Stimulated activated naive B cell treated with anti-CD40 and anti-IgM and Interleukin-4, amounts not matched to agents 10 μg/mL and 1 μg/mL and 100 μg/mL, for 72 hours (primary cell): ENCODE measurements around the gene ADAM12.
"Not testable (repeated sequence)": the region's sequence is repeated elsewhere in the genome, so short reads cannot be mapped to it uniquely, and the experiment has no call there.

ENCODE experiments used
- ATAC-seq, 2 donors: fragments of 150-1000 bp; cut with Tn5 transposase; replicated peaks; 2 replicates each; pipeline ENCODE4 v1.10.0; 2021; ENCODE audit warnings: moderate library complexity in 1 of 2
- DNase-seq: peaks from one replicate; pipeline ENCODE4 v3.0.0; 2021
- H3K27ac Mint-ChIP-seq: one replicate; pipeline ENCODE4 v1.8.0; 2022; ENCODE audit warnings: mild to moderate bottlenecking, mixed read lengths
- H3K27me3 Mint-ChIP-seq, 2 donors: one replicate each; pipeline ENCODE4 v1.8.0; 2022; ENCODE audit warnings: mixed read lengths in 2 of 2
- H3K36me3 Mint-ChIP-seq, 2 donors: one replicate each; pipeline ENCODE4 v1.8.0; 2022; ENCODE audit warnings: mixed read lengths in 2 of 2, mild to moderate bottlenecking in 1 of 2
- H3K4me1 Mint-ChIP-seq, 2 donors: one replicate each; pipeline ENCODE4 v1.8.0; 2022; ENCODE audit warnings: mixed read lengths in 2 of 2, mild to moderate bottlenecking in 1 of 2
- H3K4me3 Mint-ChIP-seq, 2 donors: one replicate each; pipeline ENCODE4 v1.8.0; 2022; ENCODE audit warnings: mild to moderate bottlenecking in 2 of 2, mixed read lengths in 2 of 2, moderate library complexity in 1 of 2
- H3K9me3 Mint-ChIP-seq, 2 donors: one replicate each; pipeline ENCODE4 v1.8.0; 2022; ENCODE audit warnings: mixed read lengths in 2 of 2, mild to moderate bottlenecking in 1 of 2

ADAM12 gene

DNA sequence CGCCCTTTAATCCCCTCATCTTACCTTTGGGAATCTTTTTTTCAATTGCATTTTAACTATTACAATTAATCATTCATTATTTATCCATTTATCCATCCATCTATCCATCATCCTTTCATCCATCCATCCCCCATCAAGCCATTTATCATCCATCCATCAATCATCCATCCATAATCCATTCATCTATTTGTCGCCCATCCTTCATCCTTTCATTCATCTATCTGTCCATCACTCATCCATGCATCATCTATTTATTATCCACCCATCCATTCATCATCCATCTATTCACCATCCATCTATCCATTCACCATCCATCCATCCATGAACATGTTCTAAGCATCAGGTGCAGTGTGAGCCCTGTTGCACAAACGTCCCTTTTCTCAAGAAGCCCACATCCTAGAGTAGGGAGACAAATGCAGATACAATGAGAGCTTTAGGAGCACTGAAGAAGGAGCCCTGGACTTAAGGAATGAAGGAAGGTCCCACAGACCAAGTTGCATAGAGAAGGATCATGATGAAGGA lies 199.5 kb downstream of the ADAM12 start:
- peaks cover 24 to 27% of the 10 kb centered on the region in 2 donors for H3K27me3 Mint-ChIP-seq
- no peak for DNase-seq

DNA sequence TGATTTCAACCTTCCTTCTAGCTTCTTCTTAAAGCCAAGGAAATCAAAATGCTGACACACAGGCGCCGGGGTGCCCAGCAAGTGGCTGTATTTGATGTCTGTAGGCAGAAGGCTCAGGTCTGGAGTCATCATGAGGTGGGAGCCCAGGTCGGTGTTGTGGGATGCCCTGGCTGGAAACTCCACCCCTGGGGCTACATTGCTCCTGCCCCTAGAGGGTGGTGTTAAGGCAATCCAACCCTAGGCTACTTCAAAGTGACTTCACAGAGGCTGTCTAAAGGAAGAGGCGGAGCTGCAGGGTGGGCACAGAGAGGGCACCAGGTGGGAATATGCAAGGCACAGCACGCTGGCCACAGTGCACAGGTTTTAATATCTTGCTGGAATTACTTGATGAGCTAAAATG lies 200.9 kb downstream of the ADAM12 start:
- Mint-ChIP-seq H3K9me3 (no peaks in the 10 kb centered on the region), H3K4me1 (no peaks in the 10 kb centered on the region)

More for the DNA sequence above, 199.5 kb downstream of the ADAM12 start:
- H3K27ac Mint-ChIP-seq, result no peak overlapping the region
- no peaks in the 10 kb centered on the region for H3K9me3 Mint-ChIP-seq
- H3K4me3 Mint-ChIP-seq, result no peak overlapping the region
- ATAC-seq, result no peak
- no peaks in the 10 kb centered on the region for H3K4me1 Mint-ChIP-seq
- no peaks in the 10 kb centered on the region for H3K36me3 Mint-ChIP-seq

DNA sequence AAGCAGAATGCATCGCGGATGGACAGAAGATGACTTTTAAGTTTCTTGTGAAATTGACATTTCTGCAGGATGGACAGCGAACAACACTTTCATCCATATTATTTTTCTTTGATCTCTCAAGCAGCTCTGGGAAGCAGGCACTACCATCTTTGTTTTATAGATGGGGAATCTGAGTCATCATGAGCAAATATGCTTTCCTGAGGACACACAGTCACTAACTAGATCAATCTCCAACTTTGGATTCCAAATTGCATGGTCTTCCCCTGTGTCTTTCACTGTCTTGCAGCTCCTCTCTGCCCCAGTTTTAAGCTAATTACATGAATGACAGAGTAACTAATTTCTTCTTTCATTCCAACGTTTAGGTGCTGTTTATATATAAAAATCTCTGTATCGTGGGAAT lies 201.5 kb downstream of the ADAM12 start:
- no peak for ATAC-seq
- Mint-ChIP-seq H3K27me3 (peaks cover 28 to 29% of the 10 kb centered on the region in 2 donors), H3K4me1 (no peaks in the 10 kb centered on the region), H3K36me3 (no peaks in the 10 kb centered on the region), H3K27ac (no peak overlapping the region), H3K4me3 (no peak overlapping the region), H3K9me3 (no peaks in the 10 kb centered on the region)
- no peak for DNase-seq

More for the DNA sequence above, 200.9 kb downstream of the ADAM12 start:
- H3K4me3 Mint-ChIP-seq, result no peak overlapping the region
- DNase-seq (no peak), ATAC-seq (no peak)
- H3K36me3 Mint-ChIP-seq, result no peaks in the 10 kb centered on the region
- no peak overlapping the region for H3K27ac Mint-ChIP-seq
- peaks cover 27% of the 10 kb centered on the region in 2 donors for H3K27me3 Mint-ChIP-seq

DNA sequence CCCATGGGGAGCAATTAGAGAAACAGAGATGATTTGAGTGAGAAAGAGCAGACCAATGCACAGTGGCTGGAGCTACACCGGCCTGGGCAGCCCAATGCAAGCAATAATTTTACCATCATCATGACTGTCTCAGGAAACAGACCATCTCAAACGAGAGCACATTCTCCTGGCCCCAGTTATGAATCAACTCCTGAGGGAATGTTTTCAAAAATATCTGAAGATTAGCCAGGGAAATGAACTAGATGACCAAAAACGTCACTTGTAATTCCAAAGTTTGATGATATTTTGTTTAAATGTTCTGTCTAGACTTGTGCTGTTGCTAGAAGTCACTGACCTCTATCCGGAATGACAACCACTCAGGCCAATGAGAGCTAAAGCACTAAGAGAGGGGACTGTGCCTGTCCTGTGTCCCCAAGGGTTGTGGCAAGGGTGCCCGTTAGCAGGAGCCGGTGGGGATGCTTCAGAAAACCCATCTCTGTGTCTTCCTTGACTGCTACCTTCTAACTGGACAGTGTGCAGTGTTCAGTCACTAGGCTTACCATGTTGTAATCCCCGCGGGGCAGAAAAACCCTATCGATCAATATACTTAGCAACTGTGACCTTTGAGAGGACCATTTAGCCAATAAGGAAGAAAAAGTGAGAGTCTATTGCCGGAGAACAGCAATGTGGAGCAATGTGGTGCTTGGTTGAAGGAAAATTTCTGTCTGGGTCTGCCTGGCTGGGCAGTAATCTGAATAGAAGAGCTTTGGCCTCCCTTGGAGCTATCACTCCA lies 202.4 kb downstream of the ADAM12 start:
- DNase-seq (no peak), ATAC-seq (no peak)
- Mint-ChIP-seq H3K27me3 (peaks cover 24 to 31% of the 10 kb centered on the region in 2 donors), H3K4me1 (no peaks in the 10 kb centered on the region), H3K27ac (no peak overlapping the region), H3K9me3 (no peaks in the 10 kb centered on the region), H3K4me3 (no peak overlapping the region), H3K36me3 (no peaks in the 10 kb centered on the region)

DNA sequence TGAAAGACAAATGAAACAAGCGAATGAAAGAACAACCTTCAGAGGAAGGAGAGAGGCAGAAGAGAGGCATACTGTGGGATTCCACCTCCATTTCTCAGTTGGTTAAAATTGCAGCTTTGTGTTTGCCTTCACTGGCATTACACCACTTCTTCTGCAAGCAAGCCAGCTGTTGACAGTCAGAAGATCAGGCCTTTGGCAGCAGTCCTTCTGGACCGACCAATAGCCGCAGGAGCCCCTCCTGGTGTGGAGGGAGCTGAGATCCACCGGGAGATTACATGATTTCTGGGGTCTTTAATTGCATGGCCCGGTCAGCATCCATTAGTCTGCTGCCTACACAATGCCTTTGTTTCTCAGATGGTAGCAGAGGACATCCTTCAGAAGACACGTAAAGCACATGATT lies 206.7 kb downstream of the ADAM12 start:
- H3K27me3 Mint-ChIP-seq, result peaks cover 12 to 13% of the 10 kb centered on the region in 2 donors
- ATAC-seq, result no peak
- H3K36me3 Mint-ChIP-seq, result no peaks in the 10 kb centered on the region
- H3K27ac Mint-ChIP-seq, result no peak overlapping the region
- no peaks in the 10 kb centered on the region for H3K9me3 Mint-ChIP-seq
- peaks cover 8 to 11% of the 10 kb centered on the region in 2 donors for H3K4me1 Mint-ChIP-seq
- no peak for DNase-seq
- H3K4me3 Mint-ChIP-seq, result no peak overlapping the region

DNA sequence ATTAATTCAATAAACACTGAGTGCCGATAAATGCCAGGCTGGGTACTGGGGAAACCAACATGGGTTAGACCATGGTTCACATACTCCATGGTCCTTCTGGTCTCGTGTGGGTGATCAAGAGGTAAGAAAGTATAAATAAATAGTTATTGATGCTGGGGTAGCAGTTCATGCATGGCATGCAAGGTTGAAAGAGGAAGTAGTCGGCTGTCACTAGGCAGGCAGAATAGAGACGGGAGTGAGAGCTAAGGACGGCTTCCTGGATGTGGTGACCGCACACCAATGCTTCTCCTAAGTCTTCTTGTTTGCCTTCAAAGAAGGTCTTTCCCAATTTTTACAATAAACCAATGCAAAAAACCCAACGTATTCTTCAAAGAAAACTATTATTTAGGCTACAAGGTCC lies 208.6 kb downstream of the ADAM12 start:
- Mint-ChIP-seq H3K27ac (no peak overlapping the region), H3K4me3 (no peak overlapping the region), H3K27me3 (peaks cover 4 to 7% of the 10 kb centered on the region in 2 donors), H3K9me3 (no peaks in the 10 kb centered on the region), H3K36me3 (no peaks in the 10 kb centered on the region), H3K4me1 (peaks cover 8 to 11% of the 10 kb centered on the region in 2 donors)
- DNase-seq (no peak), ATAC-seq (peak; percentile 88 to 95)

DNA sequence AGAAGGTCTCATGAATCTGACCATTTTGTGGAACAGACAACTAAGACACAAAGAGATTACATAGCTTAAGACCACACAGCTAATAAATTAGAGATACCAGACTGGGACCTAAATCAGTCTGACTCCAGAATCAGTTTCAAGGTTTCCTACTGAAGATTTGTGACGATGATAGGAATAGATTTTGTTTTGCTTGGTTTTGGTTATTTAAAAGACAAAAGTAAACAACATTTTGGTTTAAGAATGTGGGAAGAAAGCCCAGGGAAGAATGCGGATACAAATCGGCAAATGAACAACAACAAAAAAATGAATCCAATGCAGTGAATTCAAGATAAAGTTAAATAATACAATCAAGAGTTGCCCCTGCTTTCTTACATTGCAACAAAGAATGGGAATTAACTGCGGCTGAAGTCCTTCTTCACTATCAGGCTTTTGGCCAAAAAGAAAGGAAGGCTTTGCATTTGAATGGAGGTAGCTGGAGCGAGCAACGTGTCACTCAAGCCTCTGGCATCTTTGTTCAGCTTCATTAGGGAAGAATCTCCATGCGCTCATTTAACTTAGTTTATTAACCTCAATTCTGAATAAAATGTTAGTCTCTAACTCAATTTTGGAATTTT lies 210.8 kb downstream of the ADAM12 start:
- H3K9me3 Mint-ChIP-seq, result no peaks in the 10 kb centered on the region
- no peaks in the 10 kb centered on the region for H3K36me3 Mint-ChIP-seq
- ATAC-seq (no peak), DNase-seq (no peak)
- H3K4me3 Mint-ChIP-seq, result no peak overlapping the region
- no peak overlapping the region for H3K27ac Mint-ChIP-seq
- H3K4me1 Mint-ChIP-seq, result peaks cover 8 to 11% of the 10 kb centered on the region in 2 donors
- H3K27me3 Mint-ChIP-seq, result peaks cover 4 to 11% of the 10 kb centered on the region in 2 donors

DNA sequence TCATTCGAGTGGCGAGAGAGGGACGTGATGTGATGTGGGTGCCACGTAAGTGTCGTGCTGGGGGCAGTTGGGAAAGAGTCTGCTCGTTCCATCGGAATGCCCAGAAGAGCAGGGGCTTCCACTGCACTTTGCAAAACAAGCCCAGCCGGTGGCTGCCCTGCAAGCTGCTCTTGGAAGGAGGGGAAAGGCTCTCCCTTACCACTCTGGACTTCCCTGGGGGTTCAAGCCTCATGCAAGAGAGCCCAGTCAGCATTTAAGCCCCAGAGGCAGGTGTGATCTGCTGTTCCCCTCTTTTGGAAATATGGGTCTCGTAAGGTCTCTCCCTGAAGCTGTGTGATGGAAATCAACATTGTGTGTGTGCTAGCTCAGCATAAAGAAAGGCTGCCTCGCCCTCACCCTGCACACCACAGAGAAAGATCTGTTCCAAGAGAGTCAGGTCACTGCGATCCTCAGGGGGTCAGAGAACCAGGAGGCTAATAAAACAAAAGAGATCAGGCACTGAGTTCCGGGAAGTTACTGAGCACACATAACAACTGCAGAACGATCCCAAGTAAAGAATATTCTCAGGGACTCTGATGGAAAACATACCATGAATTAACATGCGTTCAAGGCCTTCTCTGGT lies 212.5 kb downstream of the ADAM12 start:
- Mint-ChIP-seq H3K36me3 (no peaks in the 10 kb centered on the region), H3K27ac (no peak overlapping the region), H3K9me3 (no peaks in the 10 kb centered on the region), H3K4me3 (no peak overlapping the region), H3K4me1 (peaks cover 8 to 11% of the 10 kb centered on the region in 2 donors), H3K27me3 (peaks cover 0 to 7% of the 10 kb centered on the region in 2 donors)
- DNase-seq (no peak), ATAC-seq (no peak)

DNA sequence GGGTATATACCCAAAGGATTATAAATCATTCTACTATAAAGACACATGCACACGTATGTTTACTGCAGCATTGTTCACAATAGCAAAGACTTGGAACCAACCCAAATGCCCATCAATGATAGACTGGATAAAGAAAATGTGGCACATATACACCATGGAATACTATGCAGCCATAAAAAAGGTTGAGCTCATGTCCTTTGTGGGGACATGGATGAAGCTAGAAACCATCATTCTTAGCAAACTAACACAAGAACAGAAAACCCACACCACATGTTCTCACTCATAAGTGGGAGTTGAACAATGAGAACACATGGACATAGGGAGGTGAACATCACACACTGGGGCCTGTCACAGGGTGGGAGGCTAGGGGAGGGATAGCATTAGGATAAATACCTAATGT lies 215.5 kb downstream of the ADAM12 start:
- ATAC-seq, DNase-seq: not testable (repeated sequence)

DNA sequence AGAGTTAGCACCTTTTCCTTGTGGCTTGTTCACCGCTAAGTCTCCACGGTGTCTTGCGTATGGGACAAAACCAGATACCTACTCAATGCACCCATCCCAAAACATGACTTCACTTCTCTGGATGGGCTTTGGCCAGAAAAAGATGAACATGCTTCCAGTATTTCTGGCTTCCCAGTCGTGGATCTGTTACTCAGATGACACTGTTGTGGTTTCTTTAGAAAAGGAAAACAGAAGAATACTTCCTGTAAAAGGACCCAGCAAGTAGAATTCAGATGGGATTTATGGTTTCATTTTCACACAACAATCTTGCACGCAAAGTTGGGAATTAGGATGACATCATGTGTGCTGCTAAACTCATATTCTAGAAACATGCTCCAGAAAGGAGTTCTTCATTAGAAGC lies 216.7 kb downstream of the ADAM12 start:
- Mint-ChIP-seq H3K27ac (no peak overlapping the region), H3K4me1 (no peaks in the 10 kb centered on the region), H3K36me3 (no peaks in the 10 kb centered on the region), H3K4me3 (no peak overlapping the region), H3K27me3 (peaks cover 6 to 12% of the 10 kb centered on the region in 2 donors), H3K9me3 (no peaks in the 10 kb centered on the region)
- DNase-seq (no peak), ATAC-seq (no peak)

More for the DNA sequence above, 215.5 kb downstream of the ADAM12 start:
- H3K36me3 Mint-ChIP-seq, H3K9me3 Mint-ChIP-seq, H3K27ac Mint-ChIP-seq, H3K4me1 Mint-ChIP-seq, H3K4me3 Mint-ChIP-seq: not testable (repeated sequence)
- peaks cover 6 to 12% of the 10 kb centered on the region in 2 donors for H3K27me3 Mint-ChIP-seq

DNA sequence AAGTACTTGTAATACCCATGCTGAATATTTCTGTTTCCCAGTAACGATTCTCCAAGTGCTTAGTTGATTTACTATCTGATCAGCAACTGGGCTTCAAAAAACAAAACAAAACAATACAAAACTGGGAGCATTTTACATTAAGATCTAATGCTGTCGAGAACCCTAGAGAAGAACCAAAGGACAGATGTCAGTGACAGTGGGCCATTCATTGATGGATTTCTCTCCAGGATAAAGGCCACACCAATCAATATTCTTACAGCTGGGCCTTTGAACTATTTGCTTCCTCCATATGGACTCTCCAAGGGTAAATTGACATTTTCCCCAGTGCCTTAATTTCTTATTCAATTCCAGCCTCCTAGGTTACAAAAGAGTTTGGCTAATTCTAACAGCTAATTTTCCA lies 217.5 kb downstream of the ADAM12 start:
- H3K4me3 Mint-ChIP-seq, result no peak overlapping the region

DNA sequence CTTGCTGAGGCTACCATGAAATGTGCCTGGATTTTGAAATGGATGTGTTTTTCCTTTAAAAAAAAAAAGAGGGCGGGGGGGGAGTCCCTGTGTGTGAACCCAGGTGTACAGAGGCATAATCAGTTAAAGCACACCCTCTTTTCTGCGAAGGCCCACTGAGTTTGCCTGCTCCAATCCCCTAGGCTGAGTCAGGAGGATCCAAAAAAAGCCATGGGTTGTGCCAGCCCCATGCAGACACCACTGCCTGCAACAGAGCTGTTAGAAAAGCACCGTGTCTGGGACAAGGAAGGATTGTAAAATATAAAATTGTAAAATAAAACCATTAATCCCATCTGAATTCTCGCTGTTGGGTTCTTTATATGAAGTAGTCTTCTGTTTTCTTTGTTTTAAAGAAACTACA lies 217.9 kb downstream of the ADAM12 start:
- ATAC-seq (no peak), DNase-seq (no peak)
- peaks cover 6 to 12% of the 10 kb centered on the region in 2 donors for H3K27me3 Mint-ChIP-seq
- H3K4me3 Mint-ChIP-seq, result no peak overlapping the region
- H3K9me3 Mint-ChIP-seq, result no peaks in the 10 kb centered on the region
- no peak overlapping the region for H3K27ac Mint-ChIP-seq
- no peaks in the 10 kb centered on the region for H3K36me3 Mint-ChIP-seq
- no peaks in the 10 kb centered on the region for H3K4me1 Mint-ChIP-seq

More for the DNA sequence above, 217.5 kb downstream of the ADAM12 start:
- Mint-ChIP-seq H3K4me1 (no peaks in the 10 kb centered on the region), H3K9me3 (no peaks in the 10 kb centered on the region), H3K36me3 (no peaks in the 10 kb centered on the region), H3K27me3 (peaks cover 6 to 12% of the 10 kb centered on the region in 2 donors), H3K27ac (no peak overlapping the region)
- DNase-seq (no peak), ATAC-seq (no peak)

DNA sequence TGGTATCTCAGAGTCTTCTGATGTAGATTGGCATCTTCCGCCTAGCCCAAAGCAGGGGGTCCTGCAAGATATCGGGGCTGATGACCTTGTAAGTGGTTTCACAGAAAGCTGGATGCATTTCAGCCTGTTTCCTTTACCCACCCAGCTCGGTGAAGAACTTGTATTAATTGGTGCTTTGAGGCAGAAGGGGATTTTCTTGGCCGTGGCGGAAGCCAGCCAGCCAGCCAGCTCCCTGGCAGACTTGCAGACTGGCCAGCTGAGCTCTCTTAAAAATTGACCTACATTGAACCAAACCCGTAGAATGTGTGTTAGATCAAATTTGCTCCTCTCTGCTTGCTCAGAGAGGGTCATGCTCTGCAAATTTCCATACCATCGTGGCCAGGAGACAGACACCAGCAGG lies 218.4 kb downstream of the ADAM12 start:
- no peak overlapping the region for H3K4me3 Mint-ChIP-seq
- no peak for DNase-seq
- no peaks in the 10 kb centered on the region for H3K4me1 Mint-ChIP-seq
- no peaks in the 10 kb centered on the region for H3K9me3 Mint-ChIP-seq
- H3K27me3 Mint-ChIP-seq, result peaks cover 6 to 12% of the 10 kb centered on the region in 2 donors
- ATAC-seq, result no peak
- H3K27ac Mint-ChIP-seq, result no peak overlapping the region
- no peaks in the 10 kb centered on the region for H3K36me3 Mint-ChIP-seq

DNA sequence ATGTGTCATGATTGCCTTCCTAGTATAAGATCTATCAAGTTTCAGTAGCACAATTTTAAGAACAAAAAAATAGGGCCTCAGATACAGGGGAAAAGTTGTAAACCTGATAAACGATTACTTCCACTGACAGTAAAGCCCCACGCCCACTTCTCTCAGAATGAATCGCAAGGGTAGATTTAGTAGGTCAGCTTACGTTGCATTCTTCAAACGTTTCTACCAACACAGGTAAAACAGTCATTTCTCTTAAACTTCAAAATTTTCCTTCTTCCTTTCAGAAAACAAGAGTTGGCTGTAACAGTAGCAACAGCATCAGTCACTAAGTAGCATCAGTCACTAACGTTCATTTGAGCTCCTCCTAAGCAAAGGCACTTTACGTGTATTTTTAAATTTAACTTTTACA lies 221.5 kb downstream of the ADAM12 start:
- H3K9me3 Mint-ChIP-seq, result no peaks in the 10 kb centered on the region
- H3K4me3 Mint-ChIP-seq, result no peak overlapping the region
- H3K36me3 Mint-ChIP-seq, result no peaks in the 10 kb centered on the region
- no peaks in the 10 kb centered on the region for H3K4me1 Mint-ChIP-seq
- H3K27ac Mint-ChIP-seq, result no peak overlapping the region
- peaks cover 6 to 13% of the 10 kb centered on the region in 2 donors for H3K27me3 Mint-ChIP-seq
- ATAC-seq (no peak), DNase-seq (no peak)
